ENCODE measurements around the gene VAV1.

The VAV1 gene

GRCh38 chr19:6790194-6791128, 18.0 kb downstream of the VAV1 start:
- H3K4me3 ChIP-seq (ENCODE audit: insufficient read depth, low read length, poor library complexity, severe bottlenecking), result no peak overlapping the region
- no peaks in the 10 kb centered on the region for H3K9me3 ChIP-seq (ENCODE audit: insufficient read depth, low read length)
- TF ChIP-seq CTCF (IDR thresholded peaks at IDR 0.05; ENCODE audit: insufficient read depth, low read length, poor library complexity, severe bottlenecking) (no peak), EZH2phosphoT487 (conservative IDR thresholded peaks at IDR 0.05; ENCODE audit: low read length) (no peak)
- H2AFZ ChIP-seq (ENCODE audit: low read depth, low read length, severe bottlenecking), result no peak overlapping the region
- no peak overlapping the region for H3K27ac ChIP-seq (ENCODE audit: low read depth, low read length)
- H3F3A ChIP-seq (ENCODE audit: insufficient read depth), result no peaks in the 10 kb centered on the region
- no peak overlapping the region for H3K9ac ChIP-seq (ENCODE audit: low read length)
- no peaks in the 10 kb centered on the region for H3K9me2 ChIP-seq (replicated peaks; ENCODE audit: insufficient read depth, low read length)
- no peaks in the 10 kb centered on the region for H3K27me3 ChIP-seq (ENCODE audit: low read length)
- no peak overlapping the region for H3K4me2 ChIP-seq (ENCODE audit: low read depth, low read length, poor library complexity, severe bottlenecking)
- no peaks in the 10 kb centered on the region; the same call in 1 of the 2 replicates for H4K20me1 ChIP-seq (ENCODE audit: low read depth, low read length)
- peaks cover 77% of the 10 kb centered on the region for H3K79me2 ChIP-seq (ENCODE audit: insufficient read depth, low read length)
- no peaks in the 10 kb centered on the region for H3K36me3 ChIP-seq (ENCODE audit: low read length)

- Histone ChIP-seq H3K27me3 (ENCODE audit: low read length) (no peaks in the 10 kb centered on the region), H3K27ac (ENCODE audit: low read depth, low read length) (no peak overlapping the region), H3K4me3 (ENCODE audit: insufficient read depth, low read length, poor library complexity, severe bottlenecking) (no peak overlapping the region), H4K20me1 (ENCODE audit: low read depth, low read length) (no peaks in the 10 kb centered on the region; the same call in 1 of the 2 replicates), H3F3A (ENCODE audit: insufficient read depth) (no peaks in the 10 kb centered on the region), H3K9ac (ENCODE audit: low read length) (no peak overlapping the region), H2AFZ (ENCODE audit: low read depth, low read length, severe bottlenecking) (no peak overlapping the region), H3K36me3 (ENCODE audit: low read length) (no peaks in the 10 kb centered on the region), H3K9me3 (ENCODE audit: insufficient read depth, low read length) (no peaks in the 10 kb centered on the region), H3K4me2 (ENCODE audit: low read depth, low read length, poor library complexity, severe bottlenecking) (no peak overlapping the region), H3K79me2 (ENCODE audit: insufficient read depth, low read length) (peaks cover 78% of the 10 kb centered on the region), H3K9me2 (replicated peaks; ENCODE audit: insufficient read depth, low read length) (no peaks in the 10 kb centered on the region)
- no peak for TF ChIP-seq EZH2phosphoT487 (conservative IDR thresholded peaks at IDR 0.05; ENCODE audit: low read length)
- TF ChIP-seq CTCF (IDR thresholded peaks at IDR 0.05; ENCODE audit: insufficient read depth, low read length, poor library complexity, severe bottlenecking), result no peak
Measured at GRCh38 chr19:6791237-6791636, 18.7 kb downstream of the VAV1 start.

GRCh38 chr19:6793411-6793810, 20.9 kb downstream of the VAV1 start:
- no peak overlapping the region for H3K4me3 ChIP-seq (ENCODE audit: insufficient read depth, low read length, poor library complexity, severe bottlenecking)
- H3K9me3 ChIP-seq (ENCODE audit: insufficient read depth, low read length), result no peaks in the 10 kb centered on the region
- H3K9ac ChIP-seq (ENCODE audit: low read length), result no peak overlapping the region
- no peak overlapping the region for H3K4me2 ChIP-seq (ENCODE audit: low read depth, low read length, poor library complexity, severe bottlenecking)
- H3K9me2 ChIP-seq (replicated peaks; ENCODE audit: insufficient read depth, low read length), result no peaks in the 10 kb centered on the region
- H3F3A ChIP-seq (ENCODE audit: insufficient read depth), result 0 out of 2 replicates have a peak, but pooled peaks cover 6% of the 10 kb centered on the region
- no peaks in the 10 kb centered on the region for H3K36me3 ChIP-seq (ENCODE audit: low read length)
- H3K27me3 ChIP-seq (ENCODE audit: low read length), result no peaks in the 10 kb centered on the region
- peaks cover 84% of the 10 kb centered on the region for H3K79me2 ChIP-seq (ENCODE audit: insufficient read depth, low read length)
- no peaks in the 10 kb centered on the region; the same call in 1 of the 2 replicates for H4K20me1 ChIP-seq (ENCODE audit: low read depth, low read length)
- no peak overlapping the region for H3K27ac ChIP-seq (ENCODE audit: low read depth, low read length)
- TF ChIP-seq EZH2phosphoT487 (conservative IDR thresholded peaks at IDR 0.05; ENCODE audit: low read length) (no peak), CTCF (IDR thresholded peaks at IDR 0.05; ENCODE audit: insufficient read depth, low read length, poor library complexity, severe bottlenecking) (no peak)
- H2AFZ ChIP-seq (ENCODE audit: low read depth, low read length, severe bottlenecking), result no peak overlapping the region

Data from SU-DHL-6 (cell line).